OCI-LY3 (cell line): ENCODE data around the gene C10orf105.
A peak's percentile ranks its signal among the peaks of the same experiment; 100 is the strongest.

Source experiments
- H2AFZ ChIP-seq: fragments of 200-600, 300-600 bp; shearing (Covaris generic); 2 replicates; pipeline ENCODE4 v1.6.0; 2014; ENCODE audit warnings: antibody characterized with exemption, low read depth, low read length
- H3K27ac ChIP-seq: fragments of 200-600, 300-600 bp; sonication (generic); 2 replicates; pipeline ENCODE4 v1.5.1; 2014; ENCODE audit warnings: mild to moderate bottlenecking, low read length, moderate library complexity, mixed read lengths
- H3K27me3 ChIP-seq: fragments of 200-600, 300-600 bp; sonication (generic); 2 replicates; pipeline ENCODE4 v1.6.1; 2014; ENCODE audit warnings: low read depth, low read length, mixed read lengths
- H3K36me3 ChIP-seq: fragments of 200-600, 300-600 bp; sonication (generic); replicated peaks from 2 replicates; pipeline ENCODE3; 2014; ENCODE audit warnings: low read depth, low read length, mixed read lengths
- H3K4me1 ChIP-seq: fragments of 300-600, 200-600 bp; sonication (generic); 2 replicates; pipeline ENCODE4 v1.6.1; 2014; ENCODE audit warnings: low read length, mixed read lengths
- H3K4me2 ChIP-seq: fragments of 200-600, 300-600 bp; sonication (generic); 2 replicates; pipeline ENCODE4 v1.6.1; 2014; ENCODE audit warnings: low read length, mixed read lengths
- H3K4me3 ChIP-seq: fragments of 300-600, 200-600 bp; sonication (generic); 2 replicates; pipeline ENCODE4 v1.5.1; 2014; ENCODE audit warnings: antibody characterized with exemption, mild to moderate bottlenecking, low read length, moderate library complexity
- H3K79me2 ChIP-seq: fragments of 300-600, 200-600 bp; shearing (Covaris generic); 2 replicates; pipeline ENCODE4 v1.6.1; 2014; ENCODE audit warnings: mild to moderate bottlenecking, low read length, mixed read lengths
- H3K9ac ChIP-seq: fragments of 300-600, 200-600 bp; shearing (Covaris generic); 2 replicates; pipeline ENCODE4 v1.6.0; 2014; ENCODE audit warnings: mild to moderate bottlenecking, low read length, moderate library complexity
- H3K9me3 ChIP-seq: fragments of 200-600, 300-600 bp; shearing (Covaris generic); 2 replicates; pipeline ENCODE4 v1.6.1; 2014; ENCODE audit warnings: low read length, mixed read lengths; ENCODE audit not compliant: insufficient read depth
- H4K20me1 ChIP-seq: fragments of 200-600, 300-600 bp; sonication (generic); 2 replicates; pipeline ENCODE4 v1.6.1; 2016; ENCODE audit warnings: low read length, mixed read lengths; ENCODE audit not compliant: insufficient read depth
- EZH2phosphoT487 ChIP-seq: fragments of 200-600 bp; shearing (Covaris generic); IDR thresholded peaks from 2 replicates; pipeline ENCODE4 v1.6.1; 2018; ENCODE audit warnings: antibody characterized with exemption, mixed run types, low read depth
- TF ChIP-seq, protein P1 (sequence below): fragments of 200-600, 300-600 bp; sonication (generic); IDR thresholded peaks from 2 replicates; pipeline ENCODE4 v1.5.1; 2014; ENCODE audit warnings: antibody characterized with exemption, low read length, low read depth

Gene C10orf105

DNA sequence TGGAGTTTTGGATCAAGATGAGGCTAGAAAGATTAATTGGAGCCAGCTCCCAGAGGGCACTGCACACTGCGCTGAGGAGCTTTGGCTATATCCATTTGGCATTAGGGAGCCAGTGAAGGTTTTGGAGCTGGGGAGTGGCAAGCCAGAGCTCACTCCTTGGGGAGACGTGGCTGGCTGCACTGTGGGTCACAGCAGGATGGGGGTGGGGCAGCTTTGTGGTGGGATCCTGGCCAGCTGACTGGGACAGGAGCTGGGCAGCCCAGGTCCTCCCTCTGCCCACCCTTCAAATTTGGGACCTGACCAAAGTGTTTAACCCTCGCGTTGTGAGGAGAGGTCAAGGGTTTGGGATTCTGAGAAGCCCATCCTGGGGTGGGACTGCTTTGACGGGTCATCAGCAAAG is 5.0 kb downstream of the C10orf105 start:
- H3K4me1 ChIP-seq = peaks cover 32% of the 10 kb centered on the region
- no peaks in the 10 kb centered on the region for H4K20me1 ChIP-seq
- no peak overlapping the region for H3K4me3 ChIP-seq
- no peaks in the 10 kb centered on the region for H3K9me3 ChIP-seq
- H3K4me2 ChIP-seq = no peak overlapping the region
- H2AFZ ChIP-seq = no peak overlapping the region
- no peaks in the 10 kb centered on the region for H3K36me3 ChIP-seq
- no peaks in the 10 kb centered on the region for H3K79me2 ChIP-seq
- no peak overlapping the region for H3K9ac ChIP-seq
- H3K27ac ChIP-seq = no peak overlapping the region
- no peak for TF ChIP-seq EZH2phosphoT487
- H3K27me3 ChIP-seq = no peaks in the 10 kb centered on the region

DNA sequence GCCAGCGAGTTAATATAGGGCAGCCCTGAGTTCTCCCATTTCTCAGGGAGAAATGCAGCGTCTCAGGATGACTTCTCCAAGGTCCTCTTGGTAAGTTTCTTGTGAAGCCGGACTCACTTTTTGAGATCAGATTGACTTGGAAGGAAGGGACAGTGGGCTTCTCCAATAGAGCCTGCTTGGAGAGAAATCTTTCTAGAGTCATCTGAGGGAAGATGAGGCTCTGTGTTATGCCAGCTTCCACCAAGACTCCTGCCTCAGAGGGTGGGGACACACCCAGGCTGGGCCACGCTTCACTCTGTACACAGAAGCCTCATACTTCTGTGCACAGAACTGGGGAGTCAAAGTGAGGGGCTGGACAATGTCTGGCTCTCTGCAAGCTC is 5.6 kb downstream of the C10orf105 start:
- peak overlapping the region; percentile 19; the same call in 1 of the 2 replicates for H3K9ac ChIP-seq
- no peaks in the 10 kb centered on the region for H3K27me3 ChIP-seq
- H3K4me2 ChIP-seq = peak overlapping the region; percentile 43
- no peaks in the 10 kb centered on the region for H3K9me3 ChIP-seq
- H3K4me1 ChIP-seq = peaks cover 37% of the 10 kb centered on the region
- H2AFZ ChIP-seq = no peak overlapping the region; the same call in 1 of the 2 replicates
- TF ChIP-seq EZH2phosphoT487 = no peak
- TF ChIP-seq, protein P1, sequence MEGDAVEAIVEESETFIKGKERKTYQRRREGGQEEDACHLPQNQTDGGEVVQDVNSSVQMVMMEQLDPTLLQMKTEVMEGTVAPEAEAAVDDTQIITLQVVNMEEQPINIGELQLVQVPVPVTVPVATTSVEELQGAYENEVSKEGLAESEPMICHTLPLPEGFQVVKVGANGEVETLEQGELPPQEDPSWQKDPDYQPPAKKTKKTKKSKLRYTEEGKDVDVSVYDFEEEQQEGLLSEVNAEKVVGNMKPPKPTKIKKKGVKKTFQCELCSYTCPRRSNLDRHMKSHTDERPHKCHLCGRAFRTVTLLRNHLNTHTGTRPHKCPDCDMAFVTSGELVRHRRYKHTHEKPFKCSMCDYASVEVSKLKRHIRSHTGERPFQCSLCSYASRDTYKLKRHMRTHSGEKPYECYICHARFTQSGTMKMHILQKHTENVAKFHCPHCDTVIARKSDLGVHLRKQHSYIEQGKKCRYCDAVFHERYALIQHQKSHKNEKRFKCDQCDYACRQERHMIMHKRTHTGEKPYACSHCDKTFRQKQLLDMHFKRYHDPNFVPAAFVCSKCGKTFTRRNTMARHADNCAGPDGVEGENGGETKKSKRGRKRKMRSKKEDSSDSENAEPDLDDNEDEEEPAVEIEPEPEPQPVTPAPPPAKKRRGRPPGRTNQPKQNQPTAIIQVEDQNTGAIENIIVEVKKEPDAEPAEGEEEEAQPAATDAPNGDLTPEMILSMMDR = no peak
- no peak overlapping the region for H3K4me3 ChIP-seq
- no peaks in the 10 kb centered on the region for H3K79me2 ChIP-seq
- no peak overlapping the region for H3K27ac ChIP-seq
- no peaks in the 10 kb centered on the region for H3K36me3 ChIP-seq
- no peaks in the 10 kb centered on the region for H4K20me1 ChIP-seq

GRCh38 chr10:71713135-71714030 is 6.2 kb downstream of the C10orf105 start:
- H3K4me3 ChIP-seq = no peak overlapping the region
- TF ChIP-seq, protein P1 = no peak
- no peak for TF ChIP-seq EZH2phosphoT487
- H2AFZ ChIP-seq = peak overlapping the region; percentile 33; the same call in 1 of the 2 replicates
- H3K79me2 ChIP-seq = no peaks in the 10 kb centered on the region
- no peaks in the 10 kb centered on the region for H3K9me3 ChIP-seq
- peaks cover 44% of the 10 kb centered on the region for H3K4me1 ChIP-seq
- peak overlapping the region; percentile 43 for H3K4me2 ChIP-seq
- H3K27me3 ChIP-seq = no peaks in the 10 kb centered on the region
- H3K9ac ChIP-seq = peak overlapping the region; percentile 37; the same call in 1 of the 2 replicates
- H3K27ac ChIP-seq = peak overlapping the region; percentile 23; the same call in 1 of the 2 replicates
- no peaks in the 10 kb centered on the region for H3K36me3 ChIP-seq
- no peaks in the 10 kb centered on the region for H4K20me1 ChIP-seq

DNA sequence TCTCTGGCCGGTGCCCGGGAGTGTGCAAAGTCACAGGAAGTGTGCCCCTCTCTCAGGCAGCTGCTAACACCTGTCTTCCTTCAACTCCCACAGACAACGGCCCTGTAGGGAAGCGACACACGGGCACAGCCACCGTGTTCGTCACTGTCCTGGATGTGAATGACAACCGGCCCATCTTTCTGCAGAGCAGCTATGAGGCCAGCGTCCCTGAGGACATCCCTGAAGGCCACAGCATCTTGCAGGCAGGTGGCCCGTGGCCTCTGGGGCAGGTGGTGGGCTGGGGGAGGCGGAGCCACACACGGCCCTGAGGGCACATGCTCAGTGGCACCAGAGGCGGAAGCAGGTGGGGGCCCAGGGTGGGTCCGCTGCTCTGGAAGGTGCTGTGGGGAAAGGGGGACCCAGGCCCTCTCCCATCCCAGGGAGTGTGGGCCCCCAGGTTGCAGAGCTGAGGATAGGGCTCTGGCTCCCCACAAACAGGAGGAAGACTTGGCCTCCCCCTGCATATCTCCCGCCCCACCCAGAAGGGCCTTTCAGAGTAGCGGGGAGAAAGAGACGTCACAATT is 6.9 kb downstream of the C10orf105 start:
- Histone ChIP-seq H2AFZ (peak overlapping the region; percentile 33; the same call in 1 of the 2 replicates), H3K4me2 (no peak overlapping the region), H3K9me3 (no peaks in the 10 kb centered on the region), H3K9ac (no peak overlapping the region; the same call in 1 of the 2 replicates), H4K20me1 (no peaks in the 10 kb centered on the region), H3K4me3 (no peak overlapping the region), H3K36me3 (no peaks in the 10 kb centered on the region), H3K27me3 (no peaks in the 10 kb centered on the region), H3K27ac (no peak overlapping the region), H3K79me2 (no peaks in the 10 kb centered on the region), H3K4me1 (peaks cover 51% of the 10 kb centered on the region)
- TF ChIP-seq, protein P1 = no peak
- TF ChIP-seq EZH2phosphoT487 = no peak
